Natural killer cell (primary cell): Measurements from ENCODE around the gene CLEC16A. TPM values are rescaled to one million over a fixed set of nuclear protein-coding genes. Genes with fewer than 3 reads are reported as not detected.

ENCODE experiments used
- ATAC-seq, 3 donors: fragments of 150-1000 bp in 2 of 3; fragments of 200-7000 bp in 1 of 3; cut with Tn5 transposase; 1 replicate in 1 of 3; 2 replicates in 2 of 3; pipeline ENCODE4 v1.10.0; 2021; ENCODE audit warnings: mild to moderate bottlenecking in 2 of 3, moderate library complexity in 2 of 3
- DNase-seq, 2 donors: peaks; one replicate each; pipeline versions ENCODE4 v3.0.0 to v3.0.0-alpha.2; 2013 to 2021; ENCODE audit warnings: mixed read lengths in 1 of 2
- H3K27ac ChIP-seq: one replicate; pipeline ENCODE4 v1.5.1; 2013; ENCODE audit warnings: mild to moderate bottlenecking, low read length
- H3K27me3 ChIP-seq: one replicate; pipeline ENCODE4 v1.6.1; 2013; ENCODE audit warnings: low read length; ENCODE audit not compliant: control insufficient read depth, insufficient read depth
- H3K36me3 ChIP-seq: one replicate; pipeline ENCODE4 v1.6.1; 2013; ENCODE audit warnings: low read length; ENCODE audit not compliant: control insufficient read depth, insufficient read depth
- H3K4me1 ChIP-seq: one replicate; pipeline ENCODE4 v1.6.1; 2013; ENCODE audit warnings: low read length; ENCODE audit not compliant: control insufficient read depth, insufficient read depth
- H3K4me3 ChIP-seq: one replicate; pipeline ENCODE4 v1.5.1; 2013; ENCODE audit warnings: low read length
- H3K9me3 ChIP-seq: one replicate; pipeline ENCODE4 v1.6.1; 2013; ENCODE audit warnings: low read length; ENCODE audit not compliant: control insufficient read depth, insufficient read depth
- H3K27ac Mint-ChIP-seq, 2 donors: one replicate each; pipeline ENCODE4 v1.8.0; 2022; ENCODE audit warnings: mild to moderate bottlenecking in 2 of 2, mixed read lengths in 2 of 2, moderate library complexity in 1 of 2
- H3K27me3 Mint-ChIP-seq, 2 donors: one replicate each; pipeline ENCODE4 v1.8.0; 2022; ENCODE audit warnings: low read depth in 2 of 2, mixed read lengths in 2 of 2
- H3K36me3 Mint-ChIP-seq: one replicate; pipeline ENCODE4 v1.8.0; 2022; ENCODE audit warnings: mixed read lengths
- H3K4me1 Mint-ChIP-seq, 2 donors: one replicate each; pipeline ENCODE4 v1.8.0; 2022; ENCODE audit warnings: mixed read lengths in 2 of 2
- H3K4me3 Mint-ChIP-seq: one replicate; pipeline ENCODE4 v1.8.0; 2022; ENCODE audit warnings: mild to moderate bottlenecking, moderate library complexity, mixed read lengths
- H3K9me3 Mint-ChIP-seq, 2 donors: one replicate each; pipeline ENCODE4 v1.8.0; 2022; ENCODE audit warnings: mixed read lengths in 2 of 2
- WGBS: methylation state at CpG from one replicate; pipeline ENCODE4 v1.1.7; 2013; ENCODE audit warnings: missing lambda C conversion rate; ENCODE audit not compliant: insufficient coverage; 5-methylcytosine and 5-hydroxymethylcytosine counted together
- intact Hi-C: fragments of 100-400 bp; cut with micrococcal nuclease; formaldehyde crosslinking; loops from one replicate; pipeline ENCODE4 v1.14.2; 2022
- total RNA-seq, 4 donors: library from RNA; stranded (reverse); fragments of 120-200 nt in 1 of 4; gene quantifications; one replicate each; pipeline versions ENCODE4 v1.2.3 to v1.2.4, GENCODE V29; 2013 to 2022
- TF ChIP-seq, protein P1 (sequence below): fragments of 200-600 bp; IDR thresholded peaks from one replicate; pipeline ENCODE4 v1.8.0; 2022; ENCODE audit warnings: antibody characterized with exemption

The CLEC16A gene
- total RNA-seq, 3 donors from 2014 or later (not counting 1 experiment from before 2014, with no cell fraction given), result 35.9 to 50.5 (median 37.4) TPM

DNA sequence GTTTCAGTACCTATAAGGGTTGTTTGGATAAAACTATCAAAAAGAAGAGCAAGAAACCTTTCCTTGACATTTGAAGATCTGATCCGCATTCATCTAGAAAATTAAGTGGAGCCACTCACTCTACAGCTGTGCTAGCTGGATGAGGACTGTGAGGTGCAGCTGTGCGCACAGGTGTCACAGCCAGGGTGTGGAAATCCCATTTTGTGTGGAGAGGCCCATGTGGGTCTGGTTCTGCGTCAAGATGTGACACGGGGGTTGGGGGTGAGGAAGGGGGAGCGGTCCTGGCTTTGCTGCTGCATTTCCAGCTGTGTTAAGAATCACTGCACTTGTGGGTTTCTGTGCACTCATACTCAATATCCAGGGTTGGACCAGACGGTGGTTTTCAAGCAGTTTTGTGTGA lies 70.7 kb downstream of the CLEC16A start:
- WGBS, result 94% methylated on average over 6 of the region's 6 CpGs
- H3K36me3 Mint-ChIP-seq, result peaks cover 6% of the 10 kb centered on the region
- no peaks in the 10 kb centered on the region for H3K27me3 ChIP-seq

DNA sequence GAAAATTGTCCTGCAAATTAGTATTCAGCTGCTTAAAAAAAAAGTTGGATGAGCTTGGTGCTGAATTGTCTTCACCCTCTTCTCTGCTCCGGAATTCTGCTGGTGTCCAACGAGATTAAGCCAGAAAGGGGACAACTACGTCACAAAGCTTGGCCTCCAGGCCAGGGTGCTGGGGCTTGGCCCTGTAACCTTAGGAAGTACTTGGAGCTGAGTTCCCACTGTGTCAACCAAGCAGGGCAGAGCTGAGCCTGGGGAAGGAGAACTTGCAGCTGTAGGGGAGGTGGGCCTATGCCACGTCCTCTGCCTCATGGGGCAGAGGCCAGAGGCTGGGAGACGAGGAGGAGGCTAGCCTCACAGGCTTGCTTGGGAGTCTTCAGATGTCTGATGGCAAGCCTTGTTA lies 71.2 kb downstream of the CLEC16A start:
- no peaks in the 10 kb centered on the region for H3K4me1 ChIP-seq
- H3K27me3 Mint-ChIP-seq, result no peaks in the 10 kb centered on the region
- no peak overlapping the region for H3K4me3 Mint-ChIP-seq
- no peak overlapping the region for H3K4me3 ChIP-seq
- ATAC-seq (no peak), DNase-seq (no peak)
- WGBS, result 99% methylated on average over 5 of the region's 5 CpGs
- peaks cover 5% of the 10 kb centered on the region for H3K36me3 ChIP-seq
- intact Hi-C loops, result no loop called here
- H3K27me3 ChIP-seq, result no peaks in the 10 kb centered on the region
- H3K9me3 Mint-ChIP-seq, result no peaks in the 10 kb centered on the region
- H3K27ac Mint-ChIP-seq, result no peak overlapping the region
- no peaks in the 10 kb centered on the region for H3K4me1 Mint-ChIP-seq
- peaks cover 6% of the 10 kb centered on the region for H3K36me3 Mint-ChIP-seq
- H3K9me3 ChIP-seq, result no peaks in the 10 kb centered on the region
- TF ChIP-seq, protein P1, sequence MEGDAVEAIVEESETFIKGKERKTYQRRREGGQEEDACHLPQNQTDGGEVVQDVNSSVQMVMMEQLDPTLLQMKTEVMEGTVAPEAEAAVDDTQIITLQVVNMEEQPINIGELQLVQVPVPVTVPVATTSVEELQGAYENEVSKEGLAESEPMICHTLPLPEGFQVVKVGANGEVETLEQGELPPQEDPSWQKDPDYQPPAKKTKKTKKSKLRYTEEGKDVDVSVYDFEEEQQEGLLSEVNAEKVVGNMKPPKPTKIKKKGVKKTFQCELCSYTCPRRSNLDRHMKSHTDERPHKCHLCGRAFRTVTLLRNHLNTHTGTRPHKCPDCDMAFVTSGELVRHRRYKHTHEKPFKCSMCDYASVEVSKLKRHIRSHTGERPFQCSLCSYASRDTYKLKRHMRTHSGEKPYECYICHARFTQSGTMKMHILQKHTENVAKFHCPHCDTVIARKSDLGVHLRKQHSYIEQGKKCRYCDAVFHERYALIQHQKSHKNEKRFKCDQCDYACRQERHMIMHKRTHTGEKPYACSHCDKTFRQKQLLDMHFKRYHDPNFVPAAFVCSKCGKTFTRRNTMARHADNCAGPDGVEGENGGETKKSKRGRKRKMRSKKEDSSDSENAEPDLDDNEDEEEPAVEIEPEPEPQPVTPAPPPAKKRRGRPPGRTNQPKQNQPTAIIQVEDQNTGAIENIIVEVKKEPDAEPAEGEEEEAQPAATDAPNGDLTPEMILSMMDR, result no peak
- H3K27ac ChIP-seq, result no peak overlapping the region

More for the DNA sequence above, 70.7 kb downstream of the CLEC16A start:
- intact Hi-C loops, result no loop called here
- Histone ChIP-seq H3K9me3 (no peaks in the 10 kb centered on the region), H3K36me3 (peaks cover 4% of the 10 kb centered on the region), H3K27ac (no peak overlapping the region), H3K4me3 (no peak overlapping the region), H3K4me1 (no peaks in the 10 kb centered on the region)
- ATAC-seq, result no peak
- no peaks in the 10 kb centered on the region for H3K9me3 Mint-ChIP-seq
- no peaks in the 10 kb centered on the region for H3K27me3 Mint-ChIP-seq
- TF ChIP-seq, protein P1, result no peak
- no peak for DNase-seq
- H3K4me3 Mint-ChIP-seq, result no peak overlapping the region
- H3K4me1 Mint-ChIP-seq, result no peaks in the 10 kb centered on the region
- H3K27ac Mint-ChIP-seq, result no peak overlapping the region

DNA sequence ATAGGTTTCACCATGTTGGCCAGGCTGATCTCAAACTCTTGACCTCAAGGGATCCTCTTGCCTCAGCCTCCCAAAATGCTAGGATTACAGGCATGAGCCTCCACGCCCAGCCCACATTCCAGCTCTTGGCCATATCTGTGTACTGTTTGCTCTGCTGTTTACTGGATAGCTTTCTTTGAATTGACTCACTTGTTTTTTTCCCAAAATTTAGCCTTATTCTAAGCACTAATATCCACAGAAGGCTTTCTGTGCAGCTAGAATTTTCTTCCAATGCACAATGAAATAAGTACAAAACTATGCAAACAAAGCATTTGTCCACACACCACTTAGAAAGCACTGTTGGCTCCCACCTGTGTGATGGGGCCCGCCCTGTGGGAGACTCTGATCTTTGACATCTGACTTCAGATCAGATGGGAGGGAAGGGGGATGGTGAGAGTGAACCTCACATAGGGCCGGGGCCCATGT lies 72.2 kb downstream of the CLEC16A start:
- intact Hi-C loops, result no loop called here
- Histone ChIP-seq H3K36me3 (peaks cover 13% of the 10 kb centered on the region), H3K9me3 (no peaks in the 10 kb centered on the region), H3K27ac (no peak overlapping the region), H3K4me3 (no peak overlapping the region), H3K27me3 (no peaks in the 10 kb centered on the region), H3K4me1 (no peaks in the 10 kb centered on the region)
- ATAC-seq, result no peak
- H3K27me3 Mint-ChIP-seq, result no peaks in the 10 kb centered on the region
- H3K4me3 Mint-ChIP-seq, result no peak overlapping the region
- 89% methylated on average over 2 of the region's 3 CpGs for WGBS
- H3K36me3 Mint-ChIP-seq, result no peaks in the 10 kb centered on the region
- TF ChIP-seq, protein P1, result no peak
- no peaks in the 10 kb centered on the region for H3K4me1 Mint-ChIP-seq
- no peak for DNase-seq
- H3K27ac Mint-ChIP-seq, result no peak overlapping the region
- H3K9me3 Mint-ChIP-seq, result no peaks in the 10 kb centered on the region

DNA sequence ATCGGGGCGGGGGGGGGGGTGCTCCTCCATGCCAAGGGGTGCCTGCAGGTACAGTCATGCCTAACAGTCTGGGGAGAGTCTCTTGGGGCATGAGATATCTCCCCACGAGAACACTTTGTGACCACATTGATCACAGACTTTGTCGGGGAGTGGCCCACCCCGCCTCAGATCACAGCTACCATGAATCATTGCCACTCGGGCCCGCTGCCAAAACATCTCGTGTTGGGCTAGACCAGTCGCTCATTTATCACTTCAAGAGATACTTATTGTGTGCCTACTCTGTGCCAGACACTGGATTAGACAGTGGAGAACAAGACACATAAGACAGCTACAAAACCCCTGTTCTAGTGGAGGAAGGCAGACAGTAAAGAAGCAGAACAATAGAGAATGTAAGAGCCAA lies 72.6 kb downstream of the CLEC16A start:
- 87% methylated on average over 9 of the region's 9 CpGs for WGBS
- TF ChIP-seq, protein P1, result no peak
- Histone ChIP-seq H3K9me3 (no peaks in the 10 kb centered on the region), H3K36me3 (peaks cover 12% of the 10 kb centered on the region), H3K27ac (no peak overlapping the region), H3K4me1 (no peaks in the 10 kb centered on the region), H3K27me3 (no peaks in the 10 kb centered on the region), H3K4me3 (no peak overlapping the region)
- ATAC-seq (no peak), DNase-seq (peak in 1 of 2 donors; percentile 7)
- Mint-ChIP-seq H3K9me3 (no peaks in the 10 kb centered on the region), H3K27me3 (no peaks in the 10 kb centered on the region), H3K36me3 (no peaks in the 10 kb centered on the region), H3K4me1 (no peaks in the 10 kb centered on the region), H3K4me3 (no peak overlapping the region), H3K27ac (no peak overlapping the region)
- intact Hi-C loops, result no loop called here
